Prostate gland (tissue), 2 donors: ENCODE data around the gene SLC25A40.

ENCODE experiments used
- POLR2A ChIP-seq: fragments of 450-650 bp; IDR thresholded peaks from one replicate; pipeline ENCODE4 v1.6.1; 2016; ENCODE audit warnings: antibody characterized with exemption, mild to moderate bottlenecking
- POLR2AphosphoS5 ChIP-seq: sonication (generic); formaldehyde crosslinking; IDR thresholded peaks from one replicate; pipeline ENCODE4 v1.6.1; 2017; ENCODE audit warnings: antibody characterized with exemption
- TF ChIP-seq, protein P1 (sequence below), 4 experiments: fragments of 200-600 bp in 2 of 4; fragments of 450-650 bp in 2 of 4; sonication (generic) in 2 of 4; IDR thresholded peaks; 1 replicate in 3 of 4; 2 replicates in 1 of 4; pipeline ENCODE4 v1.5.1; 2016 to 2019; ENCODE audit warnings: antibody characterized with exemption in 4 of 4, mild to moderate bottlenecking in 2 of 4, moderate library complexity in 2 of 4

DNA sequence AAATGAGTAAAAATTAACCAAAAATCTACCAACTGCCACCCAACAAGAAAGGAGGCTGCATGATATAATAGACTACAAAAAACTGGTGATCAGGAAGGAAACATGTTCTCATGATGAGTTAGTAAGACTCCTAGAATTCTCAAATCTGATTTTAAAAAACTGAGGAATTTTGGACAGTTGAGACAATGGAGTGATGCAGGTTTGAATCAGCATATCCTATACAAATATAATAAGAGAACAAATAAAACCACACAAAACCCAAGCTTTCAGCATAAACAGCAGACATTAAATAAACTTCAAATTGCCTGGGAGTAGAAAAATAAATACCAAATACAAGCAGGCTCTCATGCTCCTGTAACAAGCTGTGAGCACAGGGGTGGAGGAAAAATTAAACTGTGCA, 57.8 kb downstream of the SLC25A40 start:
- TF ChIP-seq, protein P1, sequence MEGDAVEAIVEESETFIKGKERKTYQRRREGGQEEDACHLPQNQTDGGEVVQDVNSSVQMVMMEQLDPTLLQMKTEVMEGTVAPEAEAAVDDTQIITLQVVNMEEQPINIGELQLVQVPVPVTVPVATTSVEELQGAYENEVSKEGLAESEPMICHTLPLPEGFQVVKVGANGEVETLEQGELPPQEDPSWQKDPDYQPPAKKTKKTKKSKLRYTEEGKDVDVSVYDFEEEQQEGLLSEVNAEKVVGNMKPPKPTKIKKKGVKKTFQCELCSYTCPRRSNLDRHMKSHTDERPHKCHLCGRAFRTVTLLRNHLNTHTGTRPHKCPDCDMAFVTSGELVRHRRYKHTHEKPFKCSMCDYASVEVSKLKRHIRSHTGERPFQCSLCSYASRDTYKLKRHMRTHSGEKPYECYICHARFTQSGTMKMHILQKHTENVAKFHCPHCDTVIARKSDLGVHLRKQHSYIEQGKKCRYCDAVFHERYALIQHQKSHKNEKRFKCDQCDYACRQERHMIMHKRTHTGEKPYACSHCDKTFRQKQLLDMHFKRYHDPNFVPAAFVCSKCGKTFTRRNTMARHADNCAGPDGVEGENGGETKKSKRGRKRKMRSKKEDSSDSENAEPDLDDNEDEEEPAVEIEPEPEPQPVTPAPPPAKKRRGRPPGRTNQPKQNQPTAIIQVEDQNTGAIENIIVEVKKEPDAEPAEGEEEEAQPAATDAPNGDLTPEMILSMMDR (IDR thresholded peaks at IDR 0.05) = no peak
- TF ChIP-seq POLR2A (no peak), POLR2AphosphoS5 (no peak)
